GF-D8 (cell line): ENCODE results near the gene MGLL.

ENCODE experiments used
- DNase-seq: peaks from one replicate; lab custom pipeline; 2025; lab: John Stamatoyannopoulos, UW

The MGLL gene

GRCh38 chr3:127755305-127755681 is 67.0 kb downstream of the MGLL start:
- DNase-seq, result no peak

GRCh38 chr3:127754411-127755304 is 67.7 kb downstream of the MGLL start:
- no peak for DNase-seq

- no peak for DNase-seq
These were observed 68.4 kb downstream of the MGLL start for GRCh38 chr3:127753898-127754410.

DNA sequence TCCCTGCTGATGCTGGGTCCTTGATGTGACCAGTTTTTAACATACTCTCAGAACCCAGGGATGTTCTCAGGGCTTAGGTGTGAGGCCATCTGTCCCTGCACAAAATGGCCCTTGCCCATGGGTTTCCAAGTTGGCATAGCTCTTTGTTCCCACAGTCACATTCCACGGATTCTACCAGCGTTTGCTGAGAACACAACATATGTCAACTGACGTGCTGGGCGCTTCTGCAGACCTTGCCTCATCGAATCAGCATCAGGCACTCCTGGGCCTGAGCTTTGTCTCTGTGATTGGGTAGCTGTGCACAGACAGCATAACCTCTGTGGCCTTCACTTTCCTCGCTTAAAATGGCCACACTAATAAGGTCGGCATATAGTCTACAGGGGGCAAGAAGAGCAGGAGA is 69.0 kb downstream of the MGLL start:
- DNase-seq, result no peak

DNA sequence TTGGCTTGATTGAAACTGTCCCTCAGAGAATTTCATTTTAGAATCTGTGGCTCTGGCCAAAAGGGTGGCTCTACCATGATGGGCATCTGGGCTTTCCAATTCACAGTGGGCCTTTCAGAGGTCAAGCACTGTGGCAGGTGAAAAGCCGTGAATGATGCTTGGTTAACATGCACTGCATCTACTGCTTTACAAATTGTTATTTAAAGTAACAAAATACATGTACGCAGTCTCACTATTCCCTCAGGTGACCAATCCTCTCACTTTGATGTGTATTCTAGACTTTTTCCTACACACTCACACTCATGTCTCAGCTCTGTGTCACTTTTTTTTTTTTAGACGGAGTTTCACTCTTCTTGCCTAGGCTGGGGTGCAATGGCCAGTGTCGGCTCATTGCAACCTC is 70.5 kb downstream of the MGLL start:
- DNase-seq, result no peak

DNA sequence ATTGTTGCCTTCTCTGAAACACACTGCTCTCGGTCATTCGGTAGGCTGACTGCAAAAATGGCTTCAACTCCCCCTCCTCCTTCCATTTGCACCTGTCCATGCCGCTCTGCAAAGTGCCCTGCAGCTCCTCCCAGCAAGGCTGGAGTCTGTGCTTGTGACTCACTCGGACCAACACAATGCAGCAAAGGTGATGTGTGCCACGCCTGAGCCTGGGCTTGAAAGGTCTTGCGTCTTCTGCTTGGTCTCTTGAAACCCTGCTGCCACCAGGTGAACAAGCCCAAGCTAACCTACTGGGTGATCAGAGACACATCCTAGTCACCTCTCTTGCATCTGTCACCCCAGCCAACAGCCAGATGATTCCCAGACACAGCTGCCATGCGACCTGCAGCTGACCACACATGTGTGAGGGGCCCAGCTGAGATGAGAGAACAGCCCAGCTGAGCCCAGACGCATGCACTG is 71.1 kb downstream of the MGLL start:
- DNase-seq, result no peak

DNA sequence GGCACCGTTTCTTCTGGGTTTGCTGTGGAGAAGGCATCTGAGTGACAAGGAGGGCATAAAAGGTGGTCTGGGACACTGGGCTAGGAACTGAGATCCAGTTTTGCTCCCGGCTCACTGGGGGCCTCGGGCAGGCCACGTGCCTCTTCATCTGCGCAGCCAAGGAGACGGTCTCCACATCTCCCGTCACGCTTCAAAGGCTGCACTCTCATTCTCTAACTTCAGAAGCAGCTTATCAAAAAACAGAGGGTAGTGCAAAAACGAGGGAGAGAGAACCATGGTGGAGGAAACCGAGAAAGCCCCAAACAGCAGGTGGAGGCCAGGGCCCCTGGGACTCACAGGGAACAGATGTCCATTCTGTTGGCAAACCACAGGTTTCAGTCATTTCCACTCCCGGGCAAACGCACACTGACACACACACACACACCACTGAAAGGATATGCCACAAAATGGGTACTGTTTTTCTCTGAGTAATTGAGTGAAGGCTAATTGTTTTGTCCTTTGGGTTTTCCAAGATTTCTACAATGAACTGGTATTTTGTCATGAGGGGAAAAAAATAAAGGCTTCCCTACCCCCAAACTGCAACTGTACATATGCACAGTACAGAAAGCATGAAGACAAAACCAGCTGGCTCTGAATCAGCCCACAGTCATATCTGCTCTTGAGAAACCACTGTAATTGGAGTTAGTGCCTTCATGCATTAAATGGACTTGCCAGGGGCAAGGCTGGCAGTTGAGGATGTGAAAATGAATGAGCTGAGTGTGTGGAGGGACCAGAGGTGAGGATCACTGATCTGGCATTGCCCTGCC is 71.9 kb downstream of the MGLL start:
- DNase-seq, result peak; percentile 88

GRCh38 chr3:127749787-127750225 is 72.5 kb downstream of the MGLL start:
- DNase-seq, result peak; percentile 49

DNA sequence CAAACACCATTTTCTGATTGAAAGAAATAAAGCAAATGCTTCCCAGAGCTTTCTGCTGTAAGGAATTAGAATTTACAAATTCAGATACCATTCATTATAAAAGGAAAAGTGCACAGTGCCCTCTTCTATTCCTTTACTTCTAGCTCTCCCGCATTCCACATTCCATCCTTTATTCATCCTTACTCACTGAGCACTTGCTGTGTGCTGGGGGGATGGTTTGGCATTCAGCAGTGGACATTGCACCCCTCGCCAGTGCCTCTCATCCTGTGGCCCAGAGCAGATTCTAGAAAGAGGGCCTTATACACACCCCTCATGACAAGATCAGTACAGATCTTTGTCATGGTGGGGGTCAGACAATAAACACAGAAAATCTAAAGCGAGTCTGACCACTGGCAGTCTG is 73.0 kb downstream of the MGLL start:
- no peak for DNase-seq

DNA sequence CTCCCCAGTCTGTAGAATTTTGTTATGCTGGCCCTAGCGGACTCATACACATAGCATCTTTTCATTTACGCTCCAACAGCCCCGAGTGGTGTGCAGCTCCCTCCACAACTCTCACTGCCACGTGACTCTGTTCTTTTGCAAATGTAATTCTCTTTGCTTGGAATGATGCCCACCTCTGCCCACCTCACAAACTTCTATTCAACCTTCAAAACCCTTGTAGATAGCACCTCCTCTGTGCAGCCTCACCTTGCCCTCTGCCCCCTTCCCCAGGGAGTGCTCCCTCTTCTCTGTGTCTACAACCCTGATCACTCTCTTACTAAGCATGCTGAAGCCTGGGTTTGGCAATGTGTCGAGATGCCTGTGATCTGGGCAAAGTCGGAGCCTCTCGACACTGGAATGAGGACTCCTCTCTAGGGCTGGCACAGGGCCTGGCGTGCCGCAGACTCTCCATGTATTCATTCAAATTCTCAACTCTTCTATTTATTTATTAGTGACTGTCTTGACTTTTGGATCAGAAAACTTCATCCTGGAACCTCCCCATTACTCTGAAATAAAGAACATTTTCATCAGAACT is 73.5 kb downstream of the MGLL start:
- no peak for DNase-seq

DNA sequence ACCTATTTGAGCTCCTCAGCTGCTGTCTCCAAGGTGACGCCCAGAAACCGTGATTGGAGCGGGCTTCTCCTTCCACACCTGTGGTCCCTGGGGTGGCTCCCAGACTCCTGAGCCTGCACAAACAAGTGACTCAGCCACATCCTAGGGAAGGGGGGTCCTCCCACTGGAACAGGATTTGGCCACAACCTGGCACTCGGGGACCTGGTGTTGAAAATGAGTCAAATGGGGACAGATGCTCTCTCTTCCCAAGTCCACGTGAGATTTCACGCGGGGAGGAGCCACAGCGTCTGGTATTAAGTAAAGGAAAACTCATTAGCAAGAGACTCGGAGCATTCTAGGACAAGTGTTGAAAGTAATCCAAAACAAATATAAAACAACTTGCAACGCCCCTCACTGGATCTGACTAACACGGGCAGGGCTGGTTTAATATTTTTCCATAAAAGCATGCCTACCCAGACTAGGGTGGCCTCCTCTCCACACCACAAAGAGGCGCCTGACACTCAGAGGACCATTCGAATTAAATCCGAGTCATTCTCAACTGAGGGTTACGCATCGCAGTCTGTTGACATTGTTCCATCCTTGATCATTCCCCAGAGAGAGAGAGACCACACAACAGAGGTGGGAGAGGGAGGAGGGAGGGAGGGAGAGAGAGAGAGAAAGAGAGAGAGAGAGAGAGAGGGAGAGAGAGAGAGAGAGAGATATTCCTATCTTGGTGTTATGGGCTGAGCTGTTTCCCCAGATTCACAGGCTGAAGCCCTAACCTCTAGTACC is 74.4 kb downstream of the MGLL start:
- DNase-seq, result no peak

- DNase-seq, result no peak
These were observed 75.2 kb downstream of the MGLL start for GRCh38 chr3:127747066-127747465.

DNA sequence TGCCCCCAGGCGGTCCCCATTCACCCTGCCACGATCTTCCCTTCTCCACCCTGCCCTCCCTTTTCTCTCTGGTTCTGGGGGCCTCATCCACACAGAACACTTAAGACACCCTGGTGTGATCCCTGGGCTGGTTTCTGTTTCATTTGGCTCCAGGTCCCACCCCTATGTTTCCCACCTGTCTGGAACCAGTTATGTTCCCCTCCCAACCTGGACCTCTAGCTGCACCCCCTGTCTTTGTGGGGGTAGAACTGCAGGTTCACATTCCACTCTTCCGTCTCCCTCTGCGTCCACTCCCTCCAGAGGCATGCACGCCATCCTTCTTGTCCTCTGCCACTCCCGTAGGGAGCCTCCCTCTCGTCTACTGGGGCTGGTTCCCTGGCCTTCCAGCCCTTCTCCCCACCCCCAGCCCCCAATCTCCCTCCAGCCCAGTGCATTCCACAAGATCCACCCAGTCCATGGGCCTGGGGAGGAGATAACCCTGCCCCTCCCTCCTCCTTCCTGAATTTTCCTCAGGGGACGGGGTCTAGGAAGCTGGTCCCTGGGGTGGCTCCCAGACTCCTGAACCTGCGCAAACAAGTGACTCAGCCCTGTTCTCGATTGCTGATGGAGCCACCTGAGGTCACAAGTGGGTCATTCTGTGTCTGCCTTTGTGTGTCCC is 75.8 kb downstream of the MGLL start:
- no peak for DNase-seq

DNA sequence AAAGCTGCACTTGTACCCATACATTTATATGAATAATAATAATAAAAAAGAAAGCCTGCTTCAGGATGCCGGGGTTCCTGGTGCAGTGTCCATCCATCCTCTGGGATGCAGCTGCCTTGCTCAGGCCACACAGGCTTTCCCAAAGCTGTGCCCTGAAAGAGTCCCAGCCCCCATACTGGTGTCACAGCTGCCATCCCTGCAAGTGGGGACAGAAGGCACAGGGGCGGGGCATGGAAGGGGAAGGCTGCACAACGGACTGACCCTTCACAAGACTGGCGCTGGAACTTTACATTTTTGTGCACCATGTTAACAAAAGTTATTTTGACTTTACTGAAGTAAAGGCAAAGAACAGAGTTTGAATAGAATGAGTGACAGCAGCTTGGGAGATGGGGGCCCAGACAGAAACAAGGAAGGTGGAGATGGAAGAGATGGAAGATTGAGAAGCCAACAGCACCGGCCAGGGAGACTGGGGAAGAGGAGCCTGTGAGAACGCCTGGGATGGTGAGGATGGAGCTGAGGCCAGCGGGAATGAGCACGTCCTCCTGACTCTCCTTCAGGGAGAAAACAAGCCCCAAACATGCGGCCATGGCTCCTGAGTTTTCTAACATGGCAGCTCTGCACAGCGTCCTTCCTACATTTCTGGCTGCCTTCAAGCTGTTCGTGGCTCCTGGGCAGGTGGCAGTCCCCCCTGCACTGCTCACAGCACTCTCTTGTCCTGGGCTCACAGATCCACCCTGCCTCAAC is 76.5 kb downstream of the MGLL start:
- DNase-seq, result no peak

DNA sequence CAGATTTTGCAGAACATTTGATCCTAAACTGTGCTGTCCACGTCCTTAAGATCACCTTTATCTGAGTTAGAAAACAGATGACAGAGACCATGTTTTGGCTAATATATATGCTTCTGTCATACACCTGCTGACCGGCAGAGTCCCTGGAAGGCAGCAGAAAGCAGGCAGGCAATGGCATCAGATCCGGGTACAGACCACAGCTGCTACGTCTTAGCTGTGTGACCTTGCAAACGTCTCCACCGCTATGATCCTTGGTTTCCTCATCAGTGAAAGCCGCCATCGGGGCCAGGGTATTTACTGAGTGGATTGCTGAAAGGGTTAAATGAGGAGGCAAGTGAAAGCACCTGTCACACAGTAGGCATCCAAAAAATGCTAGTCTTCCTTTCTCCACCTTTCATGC is 77.4 kb downstream of the MGLL start:
- no peak for DNase-seq

- no peak for DNase-seq
These were observed 78.0 kb downstream of the MGLL start for GRCh38 chr3:127744253-127744815.

GRCh38 chr3:127743351-127744252 is 78.7 kb downstream of the MGLL start:
- DNase-seq, result no peak

DNA sequence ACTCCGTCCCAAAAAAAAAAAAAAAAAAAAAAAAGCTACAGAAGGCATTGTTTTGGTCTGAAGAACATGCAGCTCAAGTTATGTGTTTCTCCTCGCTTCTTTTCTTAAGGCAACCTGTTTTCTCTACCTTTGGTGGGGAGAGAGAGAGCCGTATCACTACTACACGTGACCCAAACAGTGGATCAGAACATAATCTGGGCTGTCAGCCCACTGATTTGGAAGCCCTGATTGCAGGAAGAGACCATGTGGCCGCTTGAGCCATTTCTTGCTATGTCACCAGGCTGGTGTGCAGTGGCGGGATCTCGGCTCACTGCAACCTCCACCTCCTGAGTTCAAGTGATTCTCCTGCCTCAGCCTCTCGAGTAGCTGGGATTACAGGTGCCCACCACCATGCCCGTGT is 79.7 kb downstream of the MGLL start:
- no peak for DNase-seq

- no peak for DNase-seq
These were observed 80.6 kb downstream of the MGLL start for GRCh38 chr3:127741690-127742089.
